ENCODE results near the gene CCDC33.

Gene CCDC33

GRCh38 chr15:74261041-74261440 is 24.9 kb downstream of the CCDC33 start:
- DNase-seq, result no peak

GRCh38 chr15:74261685-74262084 is 25.6 kb downstream of the CCDC33 start:
- no peak for DNase-seq

- DNase-seq, result no peak
These were observed 26.0 kb downstream of the CCDC33 start for GRCh38 chr15:74262151-74262550.

- no peak for DNase-seq
These were observed 26.5 kb downstream of the CCDC33 start for GRCh38 chr15:74262625-74263024.

- DNase-seq, result no peak
These were observed 27.3 kb downstream of the CCDC33 start for GRCh38 chr15:74263466-74263865.

- no peak for DNase-seq
These were observed 28.0 kb downstream of the CCDC33 start for GRCh38 chr15:74264081-74264501.

GRCh38 chr15:74265046-74265639 is 29.0 kb downstream of the CCDC33 start:
- DNase-seq, result no peak

GRCh38 chr15:74268020-74268419 is 31.9 kb downstream of the CCDC33 start:
- no peak for DNase-seq

GRCh38 chr15:74269362-74270035 is 33.4 kb downstream of the CCDC33 start:
- no peak for DNase-seq

GRCh38 chr15:74270155-74270554 is 34.0 kb downstream of the CCDC33 start:
- DNase-seq, result no peak

GRCh38 chr15:74270854-74271520 is 34.9 kb downstream of the CCDC33 start:
- no peak for DNase-seq

- no peak for DNase-seq
These were observed 36.7 kb downstream of the CCDC33 start for GRCh38 chr15:74272812-74273211.

GRCh38 chr15:74274470-74275038 is 38.4 kb downstream of the CCDC33 start:
- no peak for DNase-seq

- DNase-seq, result no peak
These were observed 39.8 kb downstream of the CCDC33 start for GRCh38 chr15:74275957-74276356.

- no peak for DNase-seq
These were observed 40.4 kb downstream of the CCDC33 start for GRCh38 chr15:74276560-74276959.

GRCh38 chr15:74277242-74277810 is 41.2 kb downstream of the CCDC33 start:
- DNase-seq, result no peak

GRCh38 chr15:74278207-74278606 is 42.1 kb downstream of the CCDC33 start:
- no peak for DNase-seq

GRCh38 chr15:74281147-74282133 is 45.3 kb downstream of the CCDC33 start:
- DNase-seq, result no peak

- no peak for DNase-seq
These were observed 47.2 kb downstream of the CCDC33 start for GRCh38 chr15:74283368-74283767.

- DNase-seq, result no peak
These were observed 53.5 kb downstream of the CCDC33 start for GRCh38 chr15:74289671-74290070.

- DNase-seq, result no peak
These were observed 54.5 kb downstream of the CCDC33 start for GRCh38 chr15:74290645-74291044.

All from CD4-positive, alpha-beta T cell treated with Interleukin-10 for 1 hour (primary cell).